VCaP (cell line): Measurements from ENCODE around the gene CHIC2.

Experiments used
- H3K27ac ChIP-seq: fragments of 450-650 bp; 2 replicates; pipeline ENCODE4 v1.5.1; 2017
- CTCF ChIP-seq: fragments of 450-650 bp; conservative IDR thresholded peaks from 2 replicates; pipeline ENCODE4 v1.5.1; 2017; ENCODE audit warnings: mild to moderate bottlenecking, moderate library complexity

Gene CHIC2

GRCh38 chr4:54076673-54077072, 12.3 kb upstream of the CHIC2 start:
- H3K27ac ChIP-seq, result no peak overlapping the region
- no peak for TF ChIP-seq CTCF

- no peak for TF ChIP-seq CTCF
- H3K27ac ChIP-seq, result no peak overlapping the region
These were observed 10.0 kb upstream of the CHIC2 start for GRCh38 chr4:54074381-54074780.

GRCh38 chr4:54073271-54073880, 9.0 kb upstream of the CHIC2 start:
- TF ChIP-seq CTCF, result no peak
- no peak overlapping the region for H3K27ac ChIP-seq

GRCh38 chr4:54067166-54067565, 2.8 kb upstream of the CHIC2 start:
- H3K27ac ChIP-seq, result no peak overlapping the region
- TF ChIP-seq CTCF, result no peak

GRCh38 chr4:54066718-54067129, 2.3 kb upstream of the CHIC2 start:
- TF ChIP-seq CTCF, result no peak
- no peak overlapping the region for H3K27ac ChIP-seq

GRCh38 chr4:54066088-54066415, 1.6 kb upstream of the CHIC2 start:
- no peak overlapping the region for H3K27ac ChIP-seq
- no peak for TF ChIP-seq CTCF

- H3K27ac ChIP-seq, result peak overlapping the region; percentile 96
These were observed 1.1 kb upstream of the CHIC2 start for GRCh38 chr4:54065282-54066087.

More at GRCh38 chr4:54065282-54066087, 1.1 kb upstream of the CHIC2 start:
- no peak for TF ChIP-seq CTCF
